ENCODE data around the gene BRD4. TPM values are rescaled to one million over a fixed set of nuclear protein-coding genes. Genes with fewer than 3 reads are reported as not detected.

The BRD4 gene
- total RNA-seq, 1 donor: 29.3 TPM

DNA sequence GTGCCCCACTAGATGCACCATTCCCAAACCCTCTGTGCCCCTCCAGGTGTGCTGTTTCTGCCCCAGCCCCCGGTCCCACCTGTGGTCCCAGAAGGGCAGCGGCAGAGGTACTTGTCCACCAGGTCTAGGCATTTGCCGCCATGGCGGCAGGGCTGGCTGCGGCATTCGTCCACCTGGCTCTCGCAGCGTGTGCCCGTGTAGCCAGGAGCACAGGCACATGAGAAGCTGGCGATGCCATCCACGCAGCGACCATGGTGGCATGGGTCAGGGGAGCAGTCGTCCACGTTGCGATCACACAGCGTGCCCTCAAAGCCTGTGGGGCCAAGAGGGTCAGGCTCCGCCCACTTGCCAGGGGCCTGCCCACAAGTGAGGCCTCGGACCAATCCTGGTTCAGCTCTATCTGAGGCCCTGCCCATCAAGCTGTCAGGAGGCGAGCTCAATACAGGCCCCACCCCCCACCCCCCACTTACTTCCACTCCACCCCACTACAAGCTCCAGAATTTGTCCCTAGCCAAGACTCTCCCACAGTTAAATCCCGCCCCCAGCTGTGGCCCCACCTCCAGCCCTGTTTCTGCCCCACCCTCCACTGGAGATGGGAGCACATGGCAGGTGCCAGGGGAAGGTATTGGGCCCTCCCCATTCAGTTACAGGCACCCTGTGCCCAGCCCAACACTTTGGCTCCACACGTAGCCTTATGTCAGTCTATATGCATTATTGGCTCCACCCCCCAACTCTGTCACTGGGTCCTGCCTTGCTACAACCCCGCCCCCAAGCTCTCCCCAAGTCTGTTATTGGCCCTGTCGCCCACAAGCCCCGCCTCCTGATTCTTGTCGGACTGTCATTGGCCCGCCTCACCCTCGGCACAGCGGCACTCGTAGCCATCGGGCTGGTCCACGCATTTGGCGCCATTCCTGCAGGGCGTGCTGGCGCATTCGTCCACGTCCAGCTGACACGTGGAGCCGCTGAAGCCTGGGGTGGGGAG is 145.0 kb downstream of the BRD4 start:
- Histone ChIP-seq H3K27me3 (ENCODE audit: insufficient read depth, low read length) (no peaks in the 10 kb centered on the region), H3K4me3 (ENCODE audit: low read length) (no peak overlapping the region), H3K4me1 (ENCODE audit: insufficient read depth, low read length) (no peaks in the 10 kb centered on the region), H3K9me3 (ENCODE audit: low read depth, low read length) (no peaks in the 10 kb centered on the region)

Other genes with a start within 250 kb of the BRD4 start
- gene SYDE1, start 225.1 kb downstream of the BRD4 start, total RNA-seq: not detected
- gene NOTCH3, start 131.5 kb downstream of the BRD4 start, total RNA-seq: 0.31 TPM
- 0.10 TPM for gene EPHX3, start 100.1 kb downstream of the BRD4 start, total RNA-seq
- gene AKAP8, start 47.2 kb upstream of the BRD4 start, total RNA-seq: 57.5 TPM
- 76.9 TPM for gene AKAP8L, start 86.4 kb upstream of the BRD4 start, total RNA-seq
- 3.6 TPM for gene WIZ, start 117.4 kb upstream of the BRD4 start, total RNA-seq
- 31.3 TPM for gene RASAL3, start 132.0 kb upstream of the BRD4 start, total RNA-seq
- not detected for gene PGLYRP2, start 147.0 kb upstream of the BRD4 start, total RNA-seq
- 0.21 TPM for gene CYP4F22, start 176.0 kb upstream of the BRD4 start, total RNA-seq

Measured in mononuclear cell (primary cell).